Naive thymus-derived CD4-positive, alpha-beta T cell (primary cell): ENCODE data around the gene NUP153. TPM values are rescaled to one million over a fixed set of nuclear protein-coding genes. Genes with fewer than 3 reads are reported as not detected.

Source experiments
- ATAC-seq: fragments of 150-1000 bp; cut with Tn5 transposase; 2 replicates; pipeline ENCODE4 v1.10.0; 2021; ENCODE audit warnings: mild to moderate bottlenecking, moderate library complexity
- CTCF ChIA-PET: fragments of 350-600 bp; sonication (Branson Sonifier 250); formaldehyde crosslinking; loops from one replicate; lab custom pipeline; 2021; ENCODE audit warnings: antibody characterized with exemption; lab: Charles Lee
- POLR2A ChIA-PET: fragments of 350-600 bp; sonication (Branson Sonifier 250); formaldehyde crosslinking; loops from one replicate; lab custom pipeline; 2021; ENCODE audit warnings: antibody characterized with exemption, inconsistent platforms; lab: Charles Lee
- DNase-seq, 9 donors: peaks; one replicate each; pipeline versions ENCODE4 v3.0.0 to v3.0.0-alpha.2; 2020 to 2022; ENCODE audit warnings: mixed read lengths in 1 of 9
- H3K27ac ChIP-seq: one replicate; pipeline ENCODE4 v1.7.0; 2013; ENCODE audit warnings: mild to moderate bottlenecking, low read depth, low read length, moderate library complexity
- H3K27me3 ChIP-seq, 2 donors: one replicate each; pipeline ENCODE4 v1.7.0; 2013; ENCODE audit warnings: low read length in 2 of 2, mild to moderate bottlenecking in 2 of 2, moderate library complexity in 2 of 2; ENCODE audit not compliant: control insufficient read depth in 2 of 2, insufficient read depth in 2 of 2
- H3K36me3 ChIP-seq, 3 experiments: 1 replicate in 2 of 3; 2 replicates in 1 of 3; pipeline ENCODE4 v1.7.0; 2013; ENCODE audit warnings: low read length in 3 of 3, mild to moderate bottlenecking in 3 of 3, moderate library complexity in 1 of 3; ENCODE audit not compliant: insufficient read depth in 3 of 3, control insufficient read depth in 2 of 3
- H3K4me1 ChIP-seq, 2 donors: one replicate each; pipeline ENCODE4 v1.7.0; 2013; ENCODE audit warnings: low read length in 2 of 2, mild to moderate bottlenecking in 2 of 2, moderate library complexity in 1 of 2; ENCODE audit not compliant: control insufficient read depth in 2 of 2, insufficient read depth in 2 of 2
- H3K4me3 ChIP-seq: 2 replicates; pipeline ENCODE4 v1.7.0; 2013; ENCODE audit warnings: mild to moderate bottlenecking, low read length
- H3K9me3 ChIP-seq, 3 experiments: 1 replicate in 2 of 3; 2 replicates in 1 of 3; pipeline ENCODE4 v1.7.0; 2013; ENCODE audit warnings: low read length in 3 of 3; ENCODE audit not compliant: control insufficient read depth in 2 of 3
- H3K27ac Mint-ChIP-seq, 9 donors: one replicate each; pipeline ENCODE4 v1.8.0; 2020 to 2022; ENCODE audit warnings: mixed read lengths in 9 of 9, mild to moderate bottlenecking in 8 of 9, moderate library complexity in 5 of 9, inconsistent platforms in 2 of 9
- H3K27me3 Mint-ChIP-seq, 5 donors: one replicate each; pipeline ENCODE4 v1.8.0; 2021 to 2022; ENCODE audit warnings: mixed read lengths in 5 of 5, mild to moderate bottlenecking in 1 of 5
- H3K36me3 Mint-ChIP-seq, 5 donors: one replicate each; pipeline ENCODE4 v1.8.0; 2020 to 2022; ENCODE audit warnings: mixed read lengths in 5 of 5, mild to moderate bottlenecking in 3 of 5, inconsistent platforms in 1 of 5
- H3K4me1 Mint-ChIP-seq, 7 donors: one replicate each; pipeline ENCODE4 v1.8.0; 2020 to 2022; ENCODE audit warnings: mixed read lengths in 7 of 7, mild to moderate bottlenecking in 3 of 7, inconsistent platforms in 1 of 7
- H3K4me3 Mint-ChIP-seq, 10 donors: one replicate each; pipeline ENCODE4 v1.8.0; 2020 to 2022; ENCODE audit warnings: mild to moderate bottlenecking in 10 of 10, mixed read lengths in 10 of 10, moderate library complexity in 6 of 10, inconsistent platforms in 2 of 10
- H3K9me3 Mint-ChIP-seq, 11 donors: one replicate each; pipeline ENCODE4 v1.8.0; 2020 to 2022; ENCODE audit warnings: mixed read lengths in 11 of 11, mild to moderate bottlenecking in 4 of 11, inconsistent platforms in 1 of 11, moderate library complexity in 1 of 11
- intact Hi-C, 2 donors: fragments of 100-400 bp; cut with micrococcal nuclease; formaldehyde crosslinking; loops; one replicate each; pipeline ENCODE4 v1.15.1; 2023
- polyA plus RNA-seq, 2 donors: library from polyadenylated mRNA; unstranded; fragments of 300-500 nt; fragmentation: Illumina TruSeq; gene quantifications; one replicate each; pipeline ENCODE4 v1.2.3, GENCODE V29; 2021
- total RNA-seq, 6 experiments: library from RNA in 5 of 6; stranded (reverse) in 5 of 6; gene quantifications; 1 replicate in 5 of 6; 2 replicates in 1 of 6; pipeline ENCODE4 v1.2.3 and lab custom pipeline; 2021 to 2026

The NUP153 gene
- total and polyA plus RNA-seq, 7 experiments from 2014 or later: 2.5 to 90.9 (median 48.7) TPM

- Histone ChIP-seq H3K36me3 (peaks cover 0 to 43% (median 12%) of the 10 kb centered on the region in 3 experiments), H3K4me3 (no peak overlapping the region), H3K27me3 (no peaks in the 10 kb centered on the region), H3K4me1 (no peaks in the 10 kb centered on the region), H3K9me3 (no peaks in the 10 kb centered on the region), H3K27ac (no peak overlapping the region)
- ATAC-seq (no peak), DNase-seq (no peak)
- no peaks in the 10 kb centered on the region for H3K27me3 Mint-ChIP-seq
- H3K27ac Mint-ChIP-seq: peak overlapping the region in 6 of 9 donors; percentile 8 to 40 (median 22)
- H3K9me3 Mint-ChIP-seq: no peaks in the 10 kb centered on the region
- H3K4me1 Mint-ChIP-seq: peaks cover 0 to 5% (median 0%) of the 10 kb centered on the region in 7 donors
- peaks cover 0 to 18% (median 7%) of the 10 kb centered on the region in 5 donors for H3K36me3 Mint-ChIP-seq
- intact Hi-C loops: no loop called here
- ChIA-PET CTCF (interaction anchor here (1.2 to 1.5 kb wide), 2 partner anchors 12 to 190 kb away, joined by 3 to 4 read pairs; partner anchors contain the start of gene FAM8A1), POLR2A (interaction anchor here (4.4 kb wide), 1 partner anchor 12 kb away, joined by 27 read pairs; the partner anchor contains the start of gene FAM8A1)
- H3K4me3 Mint-ChIP-seq: no peak overlapping the region
Measured at GRCh38 chr6:17612048-17612447, 94.7 kb downstream of the NUP153 start.

- no peak overlapping the region for H3K4me3 Mint-ChIP-seq
- no peaks in the 10 kb centered on the region for H3K27me3 ChIP-seq
- ATAC-seq (no peak), DNase-seq (no peak)
- peaks cover 0 to 7% (median 4%) of the 10 kb centered on the region in 7 donors for H3K4me1 Mint-ChIP-seq
- peaks cover 0 to 40% (median 10%) of the 10 kb centered on the region in 3 experiments for H3K36me3 ChIP-seq
- H3K27me3 Mint-ChIP-seq: no peaks in the 10 kb centered on the region
- no peaks in the 10 kb centered on the region for H3K4me1 ChIP-seq
- H3K36me3 Mint-ChIP-seq: peaks cover 4 to 19% (median 5%) of the 10 kb centered on the region in 5 donors
- CTCF ChIA-PET: no interaction called here
- H3K27ac ChIP-seq: no peak overlapping the region
- POLR2A ChIA-PET: interaction anchor here (0.8 to 4.4 kb wide), 2 partner anchors 8 to 10 kb away, joined by 3 to 27 read pairs; partner anchors contain the start of gene FAM8A1
- H3K4me3 ChIP-seq: no peak overlapping the region
- H3K27ac Mint-ChIP-seq: peak overlapping the region in 3 of 9 donors; percentile 0 to 40 (median 12)
- intact Hi-C loops: loop anchor here in 1 of 2 donors (2.0 kb wide), 1 partner anchor 14 kb away; no protein-coding TSS in a partner anchor
- no peaks in the 10 kb centered on the region for H3K9me3 Mint-ChIP-seq
- no peaks in the 10 kb centered on the region for H3K9me3 ChIP-seq
Measured at GRCh38 chr6:17610835-17611234, 95.9 kb downstream of the NUP153 start.

- H3K9me3 ChIP-seq: no peaks in the 10 kb centered on the region
- H3K36me3 ChIP-seq: peaks cover 0 to 39% (median 10%) of the 10 kb centered on the region in 3 experiments
- H3K27ac ChIP-seq: no peak overlapping the region
- intact Hi-C loops: no loop called here
- Mint-ChIP-seq H3K27ac (peak overlapping the region in 2 of 9 donors; percentile 43 to 56), H3K4me3 (no peak overlapping the region), H3K4me1 (peaks cover 22 to 38% (median 31%) of the 10 kb centered on the region in 7 donors), H3K9me3 (no peaks in the 10 kb centered on the region), H3K36me3 (peaks cover 4 to 21% (median 14%) of the 10 kb centered on the region in 5 donors), H3K27me3 (no peaks in the 10 kb centered on the region)
- POLR2A ChIA-PET: interaction anchor here (0.6 kb wide), 2 partner anchors 21 to 41 kb away, joined by 4 to 7 read pairs; no protein-coding TSS in a partner anchor
- H3K4me3 ChIP-seq: no peak overlapping the region
- ATAC-seq (no peak), DNase-seq (no peak)
- CTCF ChIA-PET: no interaction called here
- H3K27me3 ChIP-seq: no peaks in the 10 kb centered on the region
- H3K4me1 ChIP-seq: peaks cover 19 to 21% of the 10 kb centered on the region in 2 donors
Measured at GRCh38 chr6:17606606-17607005, 100.1 kb downstream of the NUP153 start.

- Histone ChIP-seq H3K27ac (peak overlapping the region; percentile 12), H3K9me3 (no peaks in the 10 kb centered on the region), H3K36me3 (peaks cover 0 to 27% (median 10%) of the 10 kb centered on the region in 3 experiments), H3K27me3 (no peaks in the 10 kb centered on the region), H3K4me3 (no peak overlapping the region), H3K4me1 (peaks cover 19 to 29% of the 10 kb centered on the region in 2 donors)
- ChIA-PET POLR2A (interaction anchor here (0.6 to 1.2 kb wide), 2 partner anchors 8 to 103 kb away, joined by 3 to 5 read pairs; no protein-coding TSS in a partner anchor), CTCF (interaction anchor here (1.1 to 1.5 kb wide), 4 partner anchors 17 to 22 kb away, joined by 3 to 7 read pairs (median 5); no protein-coding TSS in a partner anchor)
- peaks cover 0 to 2% (median 0%) of the 10 kb centered on the region in 11 donors for H3K9me3 Mint-ChIP-seq
- peaks cover 4 to 22% (median 14%) of the 10 kb centered on the region in 5 donors for H3K36me3 Mint-ChIP-seq
- ATAC-seq: no peak
- no peak for DNase-seq
- peak overlapping the region in 9 of 10 donors; percentile 26 to 97 (median 92) for H3K4me3 Mint-ChIP-seq
- intact Hi-C loops: loop anchor here (1.0 to 5.0 kb wide), 3 partner anchors 10 to 1281 kb away; no protein-coding TSS in a partner anchor
- H3K27me3 Mint-ChIP-seq: no peaks in the 10 kb centered on the region
- peaks cover 29 to 53% (median 47%) of the 10 kb centered on the region in 7 donors for H3K4me1 Mint-ChIP-seq
- peak overlapping the region in 7 of 9 donors; percentile 3 to 77 (median 38) for H3K27ac Mint-ChIP-seq
Measured at GRCh38 chr6:17602888-17603287, 103.8 kb downstream of the NUP153 start.

GRCh38 chr6:17601386-17601703, 105.4 kb downstream of the NUP153 start:
- Histone ChIP-seq H3K36me3 (peaks cover 0 to 18% (median 6%) of the 10 kb centered on the region in 3 experiments), H3K4me3 (peak overlapping the region; percentile 49), H3K27me3 (no peaks in the 10 kb centered on the region), H3K9me3 (no peaks in the 10 kb centered on the region), H3K27ac (peak overlapping the region; percentile 94), H3K4me1 (peaks cover 19 to 29% of the 10 kb centered on the region in 2 donors)
- peaks cover under 1 to 20% (median 10%) of the 10 kb centered on the region in 5 donors for H3K36me3 Mint-ChIP-seq
- ATAC-seq (no peak), DNase-seq (no peak)
- H3K4me1 Mint-ChIP-seq: peaks cover 29 to 53% (median 47%) of the 10 kb centered on the region in 7 donors
- ChIA-PET CTCF (interaction anchor here (1.0 to 2.1 kb wide), 6 partner anchors 16 to 106 kb away, joined by 3 to 14 read pairs (median 4); partner anchors contain the start of gene NUP153), POLR2A (interaction anchor here (0.8 to 3.2 kb wide), 8 partner anchors 10 to 105 kb away, joined by 3 to 55 read pairs (median 7); partner anchors contain the start of gene NUP153)
- intact Hi-C loops: loop anchor here (1.0 to 5.0 kb wide), 5 partner anchors 8 to 1471 kb away; partner anchors contain the start of gene ATXN1 (in 1 of the 2)
- peak overlapping the region; percentile 84 to 96 (median 92) for H3K27ac Mint-ChIP-seq
- H3K9me3 Mint-ChIP-seq: peaks cover 0 to 2% (median 0%) of the 10 kb centered on the region in 11 donors
- peak overlapping the region; percentile 85 to 97 (median 94) for H3K4me3 Mint-ChIP-seq
- no peaks in the 10 kb centered on the region for H3K27me3 Mint-ChIP-seq
